ENCODE measurements around the gene MYH7.

The MYH7 gene

DNA sequence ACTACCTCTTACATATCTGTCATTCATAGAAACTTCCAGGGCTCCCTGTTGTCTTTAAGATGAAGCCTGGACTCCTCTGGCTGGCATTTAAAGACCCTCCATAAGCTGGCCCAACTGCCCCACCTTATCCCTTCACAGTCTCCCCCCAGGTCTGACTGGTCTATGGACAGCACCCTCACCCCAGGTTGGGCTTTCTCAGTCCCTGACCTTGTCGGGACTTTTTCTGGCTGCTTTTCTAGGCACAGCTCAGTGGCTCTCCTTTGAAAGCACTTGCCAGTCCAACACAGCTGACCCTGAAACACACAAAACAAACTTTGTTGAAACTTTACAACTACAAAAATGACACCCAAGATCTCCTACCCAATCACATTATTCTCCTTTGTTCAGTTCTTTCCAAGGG is 13.9 kb upstream of the MYH7 start:
- no peak for DNase-seq (ENCODE audit: extremely low read depth in 1 of 2, low read depth in 1 of 2)

DNA sequence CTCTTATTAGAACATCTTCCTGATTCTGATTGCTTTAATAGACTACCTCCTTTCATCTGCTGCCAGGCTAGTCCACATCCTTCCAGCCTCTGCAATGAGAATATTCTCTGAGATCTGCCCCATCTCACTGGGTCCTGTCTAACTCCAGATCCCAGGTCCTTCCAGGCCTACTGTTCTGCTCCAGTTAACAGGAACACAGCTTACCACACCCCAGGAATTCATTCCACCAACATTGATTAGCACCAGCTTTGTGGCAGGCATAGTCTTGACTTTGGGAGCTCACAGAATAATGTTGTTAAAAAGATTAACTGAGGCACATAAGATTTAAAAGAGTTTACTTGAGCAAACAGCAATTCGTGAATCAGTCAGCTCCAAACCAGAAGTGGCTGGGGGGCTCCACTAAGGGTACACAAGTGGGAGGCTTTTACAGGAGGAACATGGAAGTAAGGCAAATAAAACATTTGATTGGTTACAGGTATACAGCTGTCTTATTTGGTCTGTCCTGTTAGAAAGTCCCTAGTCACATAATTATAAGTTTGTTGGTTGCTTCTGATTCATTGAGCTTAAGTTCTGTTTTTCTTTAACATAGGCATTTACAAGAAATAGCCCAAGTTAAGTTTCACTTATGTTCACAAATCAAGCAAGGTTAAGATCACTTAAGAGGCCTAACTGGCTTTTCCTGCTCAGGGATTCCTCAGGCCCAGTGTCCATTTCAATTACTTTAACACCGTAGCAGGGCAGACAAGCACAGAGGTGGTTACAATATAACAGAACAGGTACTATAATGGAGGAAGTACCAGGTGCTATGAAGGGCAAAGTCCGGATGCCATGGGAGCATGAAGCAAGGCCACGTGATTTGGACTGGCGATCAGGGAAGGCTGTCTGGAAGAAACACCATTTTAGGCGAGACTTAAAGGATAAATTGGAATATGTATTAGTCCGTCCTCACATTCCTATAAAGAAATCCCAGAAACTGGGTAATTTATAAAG is 12.2 kb upstream of the MYH7 start:
- DNase-seq (ENCODE audit: extremely low read depth in 1 of 2, low read depth in 1 of 2), result no peak

DNA sequence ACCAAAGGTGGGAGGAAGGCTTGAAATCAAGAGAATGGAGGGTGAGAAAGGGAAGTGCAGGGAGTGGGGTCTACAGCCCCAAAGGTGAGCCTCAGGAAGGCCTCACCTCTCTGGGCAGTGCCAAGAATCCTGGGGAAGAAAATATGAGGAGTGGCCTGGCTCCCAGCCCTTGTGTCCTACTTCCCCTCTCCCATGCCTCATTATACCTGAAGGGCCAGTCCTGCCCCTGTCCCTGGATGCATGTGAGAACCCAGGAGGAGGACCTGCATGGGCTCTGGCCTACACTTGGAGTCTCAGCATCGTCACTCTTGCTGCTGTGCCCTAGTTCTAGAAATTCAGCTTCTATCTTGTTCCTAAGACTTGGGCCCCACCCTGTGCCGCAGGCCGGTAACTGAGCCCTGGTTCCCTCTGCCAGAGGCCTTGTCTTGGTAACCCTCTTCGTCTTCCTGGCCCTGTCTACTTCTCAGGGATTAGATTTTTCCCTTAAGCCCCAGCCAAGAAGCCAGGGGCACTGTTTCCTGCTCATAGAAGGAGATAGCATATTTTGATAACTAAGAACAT is 10.9 kb upstream of the MYH7 start:
- DNase-seq (ENCODE audit: extremely low read depth in 1 of 2, low read depth in 1 of 2), result no peak

DNA sequence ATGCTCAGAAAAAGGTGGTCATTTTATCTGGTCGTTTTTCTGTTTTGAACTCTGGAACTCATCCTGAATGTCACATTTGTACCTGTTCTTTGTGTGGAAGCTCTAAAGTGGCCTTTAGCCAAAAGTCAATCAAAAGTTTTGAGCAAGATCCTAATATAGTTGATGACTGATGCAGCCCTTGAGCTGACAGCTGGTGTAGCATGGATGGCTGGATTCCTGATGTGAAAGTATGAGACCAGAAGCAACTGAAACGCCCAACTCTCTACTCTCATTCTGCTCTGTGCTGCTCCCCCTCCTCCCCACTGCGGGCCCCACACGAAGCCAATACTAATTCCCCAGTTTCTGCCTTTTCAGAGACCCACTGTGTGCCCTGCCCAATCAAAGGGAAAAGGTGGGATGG is 10.3 kb upstream of the MYH7 start:
- DNase-seq (ENCODE audit: extremely low read depth in 1 of 2, low read depth in 1 of 2), result no peak

DNA sequence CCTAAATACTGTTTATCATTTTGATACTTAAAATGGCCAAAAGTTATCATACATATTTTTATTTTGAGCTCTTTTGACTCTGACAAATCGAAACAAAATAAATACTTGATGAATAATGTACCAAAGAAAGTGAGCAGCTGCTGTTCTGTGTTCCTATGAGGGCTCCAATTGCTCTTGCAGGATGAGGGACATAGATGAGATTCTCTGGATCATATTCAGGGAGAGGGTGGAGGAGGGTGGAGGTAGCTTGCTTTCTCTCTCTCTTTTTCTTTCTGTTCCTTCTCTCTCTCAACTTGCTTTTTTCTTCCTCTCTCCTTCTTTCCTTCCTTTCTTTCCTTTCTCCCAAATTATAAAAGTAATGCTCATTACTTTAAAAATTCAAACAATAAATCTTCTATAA is 8.9 kb upstream of the MYH7 start:
- DNase-seq (ENCODE audit: extremely low read depth in 1 of 2, low read depth in 1 of 2), result no peak

DNA sequence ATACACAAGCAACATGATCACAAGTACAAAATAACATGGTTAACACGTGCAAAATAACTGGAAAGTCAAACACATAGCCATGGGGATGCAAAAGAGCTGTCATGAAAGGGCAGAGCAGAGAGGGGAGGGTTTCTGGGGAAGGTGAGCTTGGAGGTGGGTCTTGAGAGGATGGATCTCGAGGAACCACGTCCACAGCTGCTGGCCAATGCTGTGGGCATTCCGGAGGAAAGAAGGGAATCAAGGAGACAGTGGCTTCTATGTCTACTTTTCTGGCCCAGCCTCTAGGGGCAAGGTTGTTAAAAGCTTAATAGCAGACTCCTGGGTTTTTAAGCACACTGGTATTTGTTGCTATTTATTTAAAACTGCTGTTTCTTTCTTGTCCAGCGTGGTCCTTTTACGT is 8.4 kb upstream of the MYH7 start:
- DNase-seq (ENCODE audit: extremely low read depth in 1 of 2, low read depth in 1 of 2), result no peak

DNA sequence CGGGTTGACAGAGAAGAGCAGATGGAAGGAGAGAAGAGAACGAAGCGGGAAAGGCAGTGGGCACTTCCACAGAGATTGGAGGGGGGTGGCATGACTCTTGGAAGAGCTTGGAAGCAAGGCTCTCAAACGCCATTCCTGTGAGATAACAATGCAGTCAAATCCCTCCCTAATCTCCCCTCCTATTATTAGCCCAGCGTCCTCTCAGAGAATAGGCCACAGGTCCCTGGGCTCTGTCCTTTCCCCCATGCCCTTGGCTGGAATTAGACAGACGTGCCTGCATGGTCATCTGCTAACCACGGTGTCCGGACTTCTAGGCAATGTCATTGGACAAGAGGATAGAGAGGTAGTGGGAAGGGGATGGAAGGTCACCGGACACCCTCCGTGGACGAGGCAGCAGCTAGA is 8.0 kb upstream of the MYH7 start:
- DNase-seq (ENCODE audit: extremely low read depth in 1 of 2, low read depth in 1 of 2), result no peak

DNA sequence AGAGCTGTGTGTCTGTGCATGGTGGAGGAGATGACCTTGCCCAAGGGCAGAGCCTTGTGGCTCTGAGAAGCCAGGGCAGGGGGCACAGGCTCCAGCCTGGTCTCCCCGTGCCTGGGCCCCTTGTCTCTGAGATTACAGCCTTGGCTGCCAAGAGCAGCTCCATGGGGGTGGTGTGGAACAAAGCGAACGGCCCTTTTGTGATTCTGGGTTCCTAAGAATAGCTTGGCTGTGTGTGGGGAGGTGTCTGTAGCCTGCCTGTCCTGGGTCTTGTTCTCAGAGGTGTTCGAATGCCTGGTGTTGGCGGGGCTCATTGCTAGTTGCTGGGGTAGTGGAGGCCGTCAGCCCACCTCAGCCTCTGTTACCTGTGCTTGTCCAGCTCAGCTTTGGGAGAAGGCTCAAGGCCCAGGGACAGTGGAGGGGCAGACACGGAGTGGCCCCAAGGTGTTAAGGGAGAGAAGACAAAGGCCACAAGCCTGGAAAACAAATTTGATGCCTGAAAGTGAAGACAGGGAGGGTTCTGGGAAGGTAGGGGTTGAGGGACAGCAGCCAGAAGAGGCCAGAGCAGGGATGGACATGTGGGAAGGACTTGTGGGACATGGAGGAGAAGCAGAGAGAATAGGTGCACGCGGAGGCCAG is 7.4 kb upstream of the MYH7 start:
- no peak for DNase-seq (ENCODE audit: extremely low read depth in 1 of 2, low read depth in 1 of 2)

DNA sequence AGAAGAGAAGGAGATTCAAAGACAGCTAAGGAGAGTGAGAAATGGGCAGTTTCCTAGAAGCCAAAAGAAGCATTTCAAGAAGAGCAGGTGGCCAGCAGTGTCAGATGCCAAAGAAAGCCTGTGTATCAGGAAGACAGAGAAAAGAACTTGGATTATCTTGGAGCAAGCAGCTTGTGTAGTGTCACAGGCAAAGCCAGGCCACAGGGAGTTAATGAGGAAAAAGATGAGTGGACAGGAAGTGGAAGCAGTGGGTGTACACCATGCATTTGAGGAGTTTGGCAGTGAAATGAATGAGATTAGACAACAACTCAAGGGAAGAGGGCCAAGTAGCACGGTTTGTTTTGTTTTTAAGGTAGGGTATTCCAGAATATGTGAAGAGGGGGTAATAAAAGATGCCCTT is 5.6 kb upstream of the MYH7 start:
- DNase-seq (ENCODE audit: extremely low read depth in 1 of 2, low read depth in 1 of 2), result no peak

DNA sequence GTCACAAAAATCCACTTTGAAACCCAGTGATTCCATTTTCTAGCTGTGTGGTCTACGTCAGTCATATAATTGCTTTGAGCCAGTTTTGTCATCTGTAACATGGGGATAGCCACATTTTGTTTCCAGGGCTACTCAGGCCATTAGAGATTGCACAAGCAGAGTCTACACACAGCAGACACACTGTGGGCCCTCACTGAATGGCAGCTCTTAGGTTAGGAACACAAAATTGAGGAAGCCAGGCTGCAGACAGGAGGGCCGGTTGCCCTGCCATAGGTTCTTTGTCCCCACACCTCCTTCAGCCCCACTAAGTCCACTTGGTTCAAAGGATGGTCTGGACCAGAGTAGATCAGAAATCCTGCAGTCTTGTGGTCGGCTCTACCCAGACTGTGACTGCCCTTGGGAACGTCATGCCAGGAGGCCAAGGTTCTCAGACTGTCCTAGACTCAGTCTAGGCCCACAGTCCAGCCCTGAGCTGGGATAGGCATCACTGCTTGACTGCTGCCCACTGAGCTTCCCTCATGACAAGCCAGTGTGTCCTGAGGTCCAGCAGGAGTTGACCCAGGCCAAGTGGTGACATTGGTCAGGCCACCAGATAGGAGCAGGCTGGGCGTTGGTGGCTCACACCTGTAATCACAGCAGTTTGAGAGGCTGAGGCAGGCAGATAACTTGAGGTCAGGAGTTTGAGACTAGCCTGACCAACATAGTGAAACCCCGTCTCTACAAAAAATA is 3.8 kb upstream of the MYH7 start:
- DNase-seq (ENCODE audit: extremely low read depth in 1 of 2, low read depth in 1 of 2), result no peak

DNA sequence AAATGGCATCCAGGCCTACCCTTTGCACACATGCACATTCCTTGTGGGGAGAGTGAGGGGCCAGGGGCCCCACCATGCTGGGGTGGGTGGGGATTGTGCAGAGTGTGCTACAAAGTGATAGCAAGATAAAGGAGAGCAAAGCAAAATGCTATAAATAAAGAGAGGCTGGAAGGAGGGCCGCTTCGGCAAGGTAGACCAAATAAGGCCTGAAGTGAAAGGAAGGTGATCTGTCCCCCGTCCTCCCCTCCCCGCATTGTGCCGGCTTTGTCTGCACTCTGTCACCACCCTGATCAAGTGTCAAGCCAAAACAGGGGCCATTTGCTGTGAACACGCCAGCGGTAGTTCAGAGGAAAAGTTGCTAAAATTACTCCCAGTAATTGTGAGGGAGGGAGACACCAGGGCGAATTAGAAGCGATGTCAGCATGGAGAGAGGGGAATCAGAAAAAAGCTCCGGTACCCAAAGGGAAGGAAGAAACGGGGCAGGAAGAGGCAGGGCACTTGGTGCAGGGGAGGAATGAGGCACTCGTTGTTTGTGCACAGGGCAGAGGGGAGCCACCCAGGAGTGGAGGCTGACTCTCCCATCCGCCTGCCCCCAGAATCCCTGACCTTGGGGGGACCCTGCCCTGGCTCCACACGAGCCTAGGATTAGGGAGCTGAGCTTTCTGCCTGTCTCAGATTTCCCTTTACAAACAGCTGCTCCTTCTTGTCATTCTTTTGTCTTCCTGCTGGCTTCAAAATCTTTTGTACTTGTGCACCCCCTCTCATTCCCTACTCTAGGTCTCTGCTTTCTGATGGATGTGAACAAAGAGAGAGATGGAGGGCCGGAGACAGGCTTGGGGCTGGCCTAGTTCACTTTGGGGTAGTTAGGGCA is 2.9 kb upstream of the MYH7 start:
- no peak for DNase-seq (ENCODE audit: extremely low read depth in 1 of 2, low read depth in 1 of 2)

DNA sequence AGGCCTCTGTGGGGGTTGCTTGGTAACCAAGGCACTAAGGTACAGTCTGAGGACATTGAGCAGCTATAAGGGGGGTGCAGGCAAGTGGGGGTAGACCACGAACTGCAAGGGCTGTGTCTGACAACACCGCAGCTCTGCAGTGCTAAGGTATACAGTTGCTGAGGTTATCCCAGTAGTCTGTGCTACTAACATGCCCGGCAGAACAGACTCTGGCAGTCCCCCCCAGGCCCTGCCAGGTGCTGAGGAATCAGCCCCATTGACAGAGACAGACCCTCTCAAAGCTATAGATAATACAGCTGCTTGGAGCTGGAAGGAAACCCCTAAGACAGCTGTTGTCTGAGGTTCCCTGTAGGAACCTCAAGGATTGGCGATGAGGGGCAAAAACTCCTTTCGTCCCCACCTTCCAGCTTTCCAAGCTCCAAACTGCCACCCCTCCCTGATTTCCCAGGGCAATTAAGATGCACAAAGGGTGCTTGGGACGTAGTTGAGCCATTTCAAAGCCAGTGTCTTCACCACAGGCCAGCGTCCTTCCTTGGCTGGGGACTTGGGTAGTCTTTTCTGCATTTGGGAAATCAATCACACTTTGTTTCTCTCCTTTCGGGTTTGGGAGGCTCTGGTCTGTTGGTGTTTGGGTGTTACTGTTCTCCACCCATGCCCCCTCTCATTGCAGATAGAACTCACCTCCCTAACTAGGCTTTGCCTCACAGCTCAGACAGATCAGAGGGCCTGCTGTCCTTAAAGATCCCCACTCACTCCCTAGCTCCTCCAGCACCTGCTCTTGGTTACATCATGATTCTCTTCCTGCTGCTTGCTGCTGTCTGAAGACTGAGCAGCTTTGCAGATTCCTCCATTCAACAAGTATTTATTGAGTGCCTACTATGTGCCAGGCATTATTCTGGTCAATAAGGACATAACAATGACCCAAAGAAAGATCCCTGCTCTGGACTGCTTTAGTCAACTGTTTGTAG is 2.0 kb upstream of the MYH7 start:
- no peak for DNase-seq (ENCODE audit: extremely low read depth in 1 of 2, low read depth in 1 of 2)

DNA sequence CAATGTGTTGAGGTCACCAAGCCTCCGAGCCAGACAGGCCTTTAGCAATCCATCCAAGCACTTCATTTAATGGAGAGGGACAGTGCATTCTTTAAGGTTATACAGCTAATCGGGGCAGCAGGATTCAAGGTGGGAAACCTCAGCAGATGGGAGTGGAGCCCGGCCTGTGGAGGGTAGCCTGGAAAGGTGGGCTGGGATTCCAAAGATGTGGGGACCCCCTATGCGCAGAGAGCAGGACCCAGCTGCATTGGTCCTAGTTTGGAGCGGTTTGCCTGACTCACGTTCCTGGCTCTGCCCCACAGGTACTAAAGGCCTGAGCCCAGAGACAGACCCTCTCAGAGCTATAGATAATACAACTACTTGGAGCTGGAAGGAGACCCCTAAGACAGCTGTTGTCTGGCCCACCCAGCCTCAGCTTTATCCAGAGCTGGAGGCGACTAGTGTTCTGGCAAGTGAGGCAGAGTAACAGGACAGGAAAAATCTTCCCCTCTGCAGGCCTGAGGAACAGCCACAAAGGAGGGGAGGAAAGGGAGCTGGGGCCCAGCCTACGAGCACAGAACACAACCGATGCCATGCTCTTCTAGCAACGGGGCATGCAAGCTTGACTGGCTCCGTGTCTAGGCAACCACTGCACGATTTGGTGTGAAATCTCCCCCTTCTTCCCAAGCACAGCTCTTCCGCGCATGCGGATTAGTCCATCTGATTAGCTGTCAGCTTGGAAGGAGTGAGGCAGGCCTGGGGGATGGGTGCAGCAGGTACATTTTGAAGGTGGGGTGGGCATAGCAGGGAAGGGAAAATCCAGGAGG is 1.1 kb upstream of the MYH7 start:
- no peak for DNase-seq (ENCODE audit: extremely low read depth in 1 of 2, low read depth in 1 of 2)

DNA sequence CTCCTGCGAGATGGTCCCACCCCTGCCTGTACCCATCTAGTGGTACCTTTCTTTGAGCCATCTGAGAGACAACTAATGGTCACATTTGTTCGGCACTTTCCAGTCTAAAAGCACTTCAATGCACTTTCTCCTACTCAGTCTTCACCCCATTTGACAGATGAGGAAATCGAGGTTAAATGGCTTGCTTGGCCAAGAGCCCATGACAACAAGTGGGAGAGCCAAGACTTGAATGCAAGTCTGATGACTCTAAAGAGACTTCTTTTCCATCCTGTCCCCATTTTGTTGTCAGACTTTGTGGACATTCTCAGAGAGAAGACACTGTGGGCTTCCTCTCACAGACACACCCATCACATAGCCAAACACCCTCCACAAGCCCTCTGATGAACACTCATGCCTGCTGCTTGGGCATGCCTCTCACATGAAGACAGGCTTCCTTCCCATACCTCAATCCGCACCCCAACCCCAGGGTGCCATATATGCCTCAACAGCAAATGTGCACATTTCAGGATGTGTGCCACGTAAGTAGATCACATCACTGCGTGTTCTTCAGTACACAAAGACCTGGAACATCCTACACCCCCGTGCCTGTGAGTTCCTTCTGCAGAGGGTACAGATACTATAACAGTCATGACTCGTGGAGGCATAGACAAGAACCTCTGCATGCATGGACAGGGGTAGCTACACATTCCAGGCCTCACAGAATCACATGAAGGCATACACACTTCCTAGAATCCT is 805 bp downstream of the MYH7 start:
- DNase-seq (ENCODE audit: extremely low read depth in 1 of 2, low read depth in 1 of 2), result no peak

DNA sequence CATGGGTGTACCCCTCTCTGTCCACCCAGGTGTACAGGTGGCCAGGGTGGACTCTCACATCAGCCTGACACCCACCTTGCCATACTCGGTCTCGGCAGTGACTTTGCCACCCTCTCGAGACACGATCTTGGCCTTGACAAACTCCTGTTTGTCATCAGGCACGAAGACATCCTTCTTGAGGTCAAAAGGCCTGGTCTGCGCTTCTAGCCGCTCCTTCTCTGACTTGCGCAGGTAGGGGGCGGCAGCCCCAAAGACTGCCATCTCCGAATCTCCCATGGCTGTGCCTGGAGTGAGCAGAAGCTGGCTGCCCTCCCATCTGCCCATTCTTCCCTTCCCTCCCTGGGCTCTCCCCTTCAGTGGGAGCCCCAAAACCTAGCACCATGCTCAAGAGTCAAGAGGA is 2.0 kb downstream of the MYH7 start:
- DNase-seq (ENCODE audit: extremely low read depth in 1 of 2, low read depth in 1 of 2), result no peak

DNA sequence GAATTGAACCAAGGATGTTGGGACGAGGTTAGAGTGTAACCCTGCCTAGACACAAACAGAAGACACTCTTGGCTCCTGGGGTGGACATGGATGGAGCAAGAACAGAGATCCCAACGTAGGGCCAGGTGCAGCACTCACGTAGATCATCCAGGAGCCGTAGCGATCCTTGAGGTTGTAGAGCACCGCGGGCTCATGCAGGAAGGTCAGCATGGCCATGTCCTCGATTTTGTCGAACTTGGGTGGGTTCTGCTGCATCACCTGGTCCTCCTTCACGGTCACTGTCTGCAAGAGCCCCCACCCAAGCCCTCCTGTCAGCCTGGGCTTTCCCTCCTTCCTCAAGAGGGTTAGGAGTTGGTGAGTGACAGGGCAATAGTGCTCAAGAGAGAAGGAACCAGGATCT is 2.5 kb downstream of the MYH7 start:
- no peak for DNase-seq (ENCODE audit: extremely low read depth in 1 of 2, low read depth in 1 of 2)

DNA sequence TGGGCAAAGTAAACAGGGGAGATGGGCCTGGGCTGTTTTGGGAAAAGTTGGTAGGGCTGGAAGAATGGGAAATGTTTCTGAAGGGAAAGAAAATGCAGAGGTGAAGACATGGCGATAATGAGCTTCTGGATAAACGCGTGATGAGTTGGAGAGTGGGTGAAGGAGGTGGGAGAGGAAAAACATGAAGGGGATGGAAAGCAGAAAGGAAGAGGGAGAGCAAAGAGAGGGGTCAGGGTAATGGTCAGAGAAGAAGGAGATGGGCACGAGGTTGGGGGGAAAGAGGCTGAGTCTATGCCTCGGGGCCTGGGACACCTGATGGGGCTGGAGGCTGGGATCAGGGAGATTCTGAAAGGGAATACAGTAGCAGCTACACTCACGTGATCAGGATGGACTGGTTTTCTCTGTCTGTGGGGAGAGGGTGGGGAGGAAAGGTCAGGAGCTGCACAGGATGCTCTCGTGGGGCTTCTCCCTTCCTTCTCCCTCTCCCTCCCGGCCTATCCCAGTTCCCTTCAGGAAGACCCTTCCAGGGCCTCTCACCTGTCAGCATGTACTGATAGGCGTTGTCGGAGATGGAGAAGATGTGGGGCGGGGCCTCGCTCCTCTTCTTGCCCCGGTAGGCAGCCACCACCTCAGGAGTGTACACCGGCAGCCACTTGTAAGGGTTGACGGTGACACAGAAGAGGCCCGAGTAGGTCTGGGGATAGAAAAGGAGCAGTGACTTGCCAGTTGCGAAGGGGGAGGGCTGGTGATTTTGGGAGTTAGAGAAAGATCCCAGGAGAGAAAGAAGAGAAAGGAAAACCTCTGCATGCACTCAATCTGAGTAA is 3.1 kb downstream of the MYH7 start:
- no peak for DNase-seq (ENCODE audit: extremely low read depth in 1 of 2, low read depth in 1 of 2)

Measured in stimulated activated CD8-positive, alpha-beta memory T cell treated with anti-CD3 and anti-CD28 coated beads, Interleukin-7, amount 100 ng/mL, for 48 hours (primary cell).